ENCODE data around the gene RPF1. TPM values are rescaled to one million over a fixed set of nuclear protein-coding genes. Genes with fewer than 3 reads are reported as not detected.

Gene RPF1
- total and polyA plus RNA-seq, 10 of the 15 experiments (the other 5 are each of a cell fraction or from before 2014, with no cell fraction given), result 37.0 to 97.5 (median 56.2) TPM

- Histone ChIP-seq H3K9me3 (replicated peaks; ENCODE audit: control insufficient read depth, insufficient read depth, low read length) (no peaks in the 10 kb centered on the region), H2AFZ (ENCODE audit: control insufficient read depth, low read depth, low read length) (no peak overlapping the region), H3K79me2 (ENCODE audit: control insufficient read depth, insufficient read depth, low read length) (peaks cover 1% of the 10 kb centered on the region), H3K36me3 (ENCODE audit: control insufficient read depth in 2 of 2, insufficient read depth in 2 of 2, low read length in 1 of 2) (peaks cover 1 to 27% of the 10 kb centered on the region in 2 experiments), H3K9ac (ENCODE audit: control insufficient read depth, insufficient read depth, low read length) (no peak overlapping the region), H3K4me2 (ENCODE audit: control insufficient read depth, insufficient read depth) (no peak overlapping the region), H4K20me1 (ENCODE audit: control insufficient read depth, insufficient read depth) (no peaks in the 10 kb centered on the region), H3K4me3 (no peak overlapping the region), H3K4me1 (ENCODE audit: control insufficient read depth, insufficient read depth, low read length) (no peaks in the 10 kb centered on the region; the same call in 1 of the 2 replicates), H3K27me3 (replicated peaks in 1 of 2; ENCODE audit: control insufficient read depth in 2 of 2, insufficient read depth in 2 of 2, low read length in 1 of 2) (no peaks in the 10 kb centered on the region), H3K27ac (ENCODE audit: control insufficient read depth, insufficient read depth) (no peak overlapping the region)
- ChIA-PET SMC1A (ENCODE audit: uncharacterized antibody, unreplicated experiment) (no interaction called here), RAD21 (ENCODE audit: unreplicated experiment) (no interaction called here), POLR2A (no interaction called here), CTCF (no interaction called here)
- DNase-seq (ENCODE audit: low read depth, low spot score) (no peak), ATAC-seq (no peak), FAIRE-seq (no peak)
- WGBS (ENCODE audit: insufficient coverage, insufficient replicate concordance, low lambda C conversion rate, missing lambda C conversion rate), result 93% methylated on average over 1 of the region's 1 CpG
- intact Hi-C loops (cut with micrococcal nuclease; ENCODE audit: unreplicated experiment), result no loop called here
- no TSS peak for BruUV-seq (replicated peaks)
- in situ Hi-C loops (cut with MboI), result no loop called here
- TF ChIP-seq FOXM1 (IDR thresholded peaks at IDR 0.05; ENCODE audit: low read depth, low read length), result no peak
- no peak for TF ChIP-seq TCF7 (IDR thresholded peaks at IDR 0.05; ENCODE audit: borderline replicate concordance)
- TF ChIP-seq, protein P1, sequence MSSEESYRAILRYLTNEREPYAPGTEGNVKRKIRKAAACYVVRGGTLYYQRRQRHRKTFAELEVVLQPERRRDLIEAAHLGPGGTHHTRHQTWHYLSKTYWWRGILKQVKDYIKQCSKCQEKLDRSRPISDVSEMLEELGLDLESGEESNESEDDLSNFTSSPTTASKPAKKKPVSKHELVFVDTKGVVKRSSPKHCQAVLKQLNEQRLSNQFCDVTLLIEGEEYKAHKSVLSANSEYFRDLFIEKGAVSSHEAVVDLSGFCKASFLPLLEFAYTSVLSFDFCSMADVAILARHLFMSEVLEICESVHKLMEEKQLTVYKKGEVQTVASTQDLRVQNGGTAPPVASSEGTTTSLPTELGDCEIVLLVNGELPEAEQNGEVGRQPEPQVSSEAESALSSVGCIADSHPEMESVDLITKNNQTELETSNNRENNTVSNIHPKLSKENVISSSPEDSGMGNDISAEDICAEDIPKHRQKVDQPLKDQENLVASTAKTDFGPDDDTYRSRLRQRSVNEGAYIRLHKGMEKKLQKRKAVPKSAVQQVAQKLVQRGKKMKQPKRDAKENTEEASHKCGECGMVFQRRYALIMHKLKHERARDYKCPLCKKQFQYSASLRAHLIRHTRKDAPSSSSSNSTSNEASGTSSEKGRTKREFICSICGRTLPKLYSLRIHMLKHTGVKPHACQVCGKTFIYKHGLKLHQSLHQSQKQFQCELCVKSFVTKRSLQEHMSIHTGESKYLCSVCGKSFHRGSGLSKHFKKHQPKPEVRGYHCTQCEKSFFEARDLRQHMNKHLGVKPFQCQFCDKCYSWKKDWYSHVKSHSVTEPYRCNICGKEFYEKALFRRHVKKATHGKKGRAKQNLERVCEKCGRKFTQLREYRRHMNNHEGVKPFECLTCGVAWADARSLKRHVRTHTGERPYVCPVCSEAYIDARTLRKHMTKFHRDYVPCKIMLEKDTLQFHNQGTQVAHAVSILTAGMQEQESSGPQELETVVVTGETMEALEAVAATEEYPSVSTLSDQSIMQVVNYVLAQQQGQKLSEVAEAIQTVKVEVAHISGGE (CRISPR knock-in tag; IDR thresholded peaks at IDR 0.05), result no peak
- TF ChIP-seq NFYA (IDR thresholded peaks at IDR 0.05; ENCODE audit: borderline replicate concordance, low read depth, low read length), result no peak
- TF ChIP-seq, protein P2, sequence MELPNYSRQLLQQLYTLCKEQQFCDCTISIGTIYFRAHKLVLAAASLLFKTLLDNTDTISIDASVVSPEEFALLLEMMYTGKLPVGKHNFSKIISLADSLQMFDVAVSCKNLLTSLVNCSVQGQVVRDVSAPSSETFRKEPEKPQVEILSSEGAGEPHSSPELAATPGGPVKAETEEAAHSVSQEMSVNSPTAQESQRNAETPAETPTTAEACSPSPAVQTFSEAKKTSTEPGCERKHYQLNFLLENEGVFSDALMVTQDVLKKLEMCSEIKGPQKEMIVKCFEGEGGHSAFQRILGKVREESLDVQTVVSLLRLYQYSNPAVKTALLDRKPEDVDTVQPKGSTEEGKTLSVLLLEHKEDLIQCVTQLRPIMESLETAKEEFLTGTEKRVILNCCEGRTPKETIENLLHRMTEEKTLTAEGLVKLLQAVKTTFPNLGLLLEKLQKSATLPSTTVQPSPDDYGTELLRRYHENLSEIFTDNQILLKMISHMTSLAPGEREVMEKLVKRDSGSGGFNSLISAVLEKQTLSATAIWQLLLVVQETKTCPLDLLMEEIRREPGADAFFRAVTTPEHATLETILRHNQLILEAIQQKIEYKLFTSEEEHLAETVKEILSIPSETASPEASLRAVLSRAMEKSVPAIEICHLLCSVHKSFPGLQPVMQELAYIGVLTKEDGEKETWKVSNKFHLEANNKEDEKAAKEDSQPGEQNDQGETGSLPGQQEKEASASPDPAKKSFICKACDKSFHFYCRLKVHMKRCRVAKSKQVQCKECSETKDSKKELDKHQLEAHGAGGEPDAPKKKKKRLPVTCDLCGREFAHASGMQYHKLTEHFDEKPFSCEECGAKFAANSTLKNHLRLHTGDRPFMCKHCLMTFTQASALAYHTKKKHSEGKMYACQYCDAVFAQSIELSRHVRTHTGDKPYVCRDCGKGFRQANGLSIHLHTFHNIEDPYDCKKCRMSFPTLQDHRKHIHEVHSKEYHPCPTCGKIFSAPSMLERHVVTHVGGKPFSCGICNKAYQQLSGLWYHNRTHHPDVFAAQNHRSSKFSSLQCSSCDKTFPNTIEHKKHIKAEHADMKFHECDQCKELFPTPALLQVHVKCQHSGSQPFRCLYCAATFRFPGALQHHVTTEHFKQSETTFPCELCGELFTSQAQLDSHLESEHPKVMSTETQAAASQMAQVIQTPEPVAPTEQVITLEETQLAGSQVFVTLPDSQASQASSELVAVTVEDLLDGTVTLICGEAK (IDR thresholded peaks at IDR 0.05; ENCODE audit: borderline replicate concordance), result no peak
- no peak for TF ChIP-seq ZNF384 (IDR thresholded peaks at IDR 0.05; ENCODE audit: borderline replicate concordance, low read depth, low read length)
- TF ChIP-seq, protein P3, sequence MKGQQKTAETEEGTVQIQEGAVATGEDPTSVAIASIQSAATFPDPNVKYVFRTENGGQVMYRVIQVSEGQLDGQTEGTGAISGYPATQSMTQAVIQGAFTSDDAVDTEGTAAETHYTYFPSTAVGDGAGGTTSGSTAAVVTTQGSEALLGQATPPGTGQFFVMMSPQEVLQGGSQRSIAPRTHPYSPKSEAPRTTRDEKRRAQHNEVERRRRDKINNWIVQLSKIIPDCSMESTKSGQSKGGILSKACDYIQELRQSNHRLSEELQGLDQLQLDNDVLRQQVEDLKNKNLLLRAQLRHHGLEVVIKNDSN (IDR thresholded peaks at IDR 0.05; ENCODE audit: borderline replicate concordance, extremely low read length, insufficient read depth, low read depth, low read length), result no peak
These were observed 13.7 kb downstream of the RPF1 start for GRCh38 chr1:84492726-84493125.

Data from GM12878 (cell line).